Nephron progenitor cell (in vitro differentiated cells): ENCODE results near the gene ZKSCAN1.

Experiments used
- DNase-seq: peaks from one replicate; pipeline ENCODE4 v3.0.0; 2021
- H3K27ac Mint-ChIP-seq: 2 replicates; pipeline ENCODE4 v1.8.0; 2021; ENCODE audit warnings: mild to moderate bottlenecking, moderate library complexity, mixed read lengths
- H3K27me3 Mint-ChIP-seq: 2 replicates; pipeline ENCODE4 v1.8.0; 2021; ENCODE audit warnings: mild to moderate bottlenecking, low read depth, mixed read lengths; ENCODE audit not compliant: poor library complexity
- H3K36me3 Mint-ChIP-seq: 2 replicates; pipeline ENCODE4 v1.8.0; 2021; ENCODE audit warnings: low read depth, mixed read lengths
- H3K4me1 Mint-ChIP-seq: 2 replicates; pipeline ENCODE4 v1.8.0; 2021; ENCODE audit warnings: mixed read lengths
- H3K4me3 Mint-ChIP-seq: 2 replicates; pipeline ENCODE4 v1.8.0; 2021; ENCODE audit warnings: mild to moderate bottlenecking, moderate library complexity, mixed read lengths
- H3K9me3 Mint-ChIP-seq: 2 replicates; pipeline ENCODE4 v1.8.0; 2021; ENCODE audit warnings: mild to moderate bottlenecking, moderate library complexity, mixed read lengths
- CTCF ChIP-seq: fragments of 200-600 bp; sonication (generic); IDR thresholded peaks from 2 replicates; pipeline ENCODE4 v1.5.0; 2021; ENCODE audit warnings: antibody characterized with exemption

ZKSCAN1 gene

GRCh38 chr7:100088621-100089457 is 73.4 kb downstream of the ZKSCAN1 start, which contains the start of gene COPS6:
COPS6 (plus strand) TSS chr7:100088969; CDS start chr7:100088991, 22 bp downstream.
- H3K4me1 Mint-ChIP-seq, result peaks cover 39% of the 10 kb centered on the region
- peak within 1 kb of the TSS; percentile 94 for H3K4me3 Mint-ChIP-seq
- peaks cover 13% of the 10 kb centered on the region for H3K27me3 Mint-ChIP-seq
- H3K36me3 Mint-ChIP-seq, result peaks cover 41% of the 10 kb centered on the region
- H3K9me3 Mint-ChIP-seq, result no peaks in the 10 kb centered on the region
- peak; percentile 92 for DNase-seq
- TF ChIP-seq CTCF, result no peak
- H3K27ac Mint-ChIP-seq, result peak within 1 kb of the TSS; percentile 97

GRCh38 chr7:100089458-100090196 is 74.2 kb downstream of the ZKSCAN1 start:
- no peak for DNase-seq
- H3K27me3 Mint-ChIP-seq, result peaks cover 8% of the 10 kb centered on the region
- H3K4me3 Mint-ChIP-seq, result peak overlapping the region; percentile 94
- TF ChIP-seq CTCF, result no peak
- no peaks in the 10 kb centered on the region for H3K9me3 Mint-ChIP-seq
- H3K27ac Mint-ChIP-seq, result peak overlapping the region; percentile 70
- peaks cover 41% of the 10 kb centered on the region for H3K4me1 Mint-ChIP-seq
- H3K36me3 Mint-ChIP-seq, result peaks cover 49% of the 10 kb centered on the region

- no peak for DNase-seq
- TF ChIP-seq CTCF, result no peak
- Mint-ChIP-seq H3K4me1 (peaks cover 50% of the 10 kb centered on the region), H3K36me3 (peaks cover 60% of the 10 kb centered on the region), H3K27ac (peak overlapping the region; percentile 87), H3K4me3 (peak overlapping the region; percentile 94), H3K27me3 (no peaks in the 10 kb centered on the region), H3K9me3 (no peaks in the 10 kb centered on the region)
These were observed 75.4 kb downstream of the ZKSCAN1 start for GRCh38 chr7:100090527-100091410.
